ENCODE data around the gene NPHP4. TPM values are rescaled to one million over a fixed set of nuclear protein-coding genes. Genes with fewer than 3 reads are reported as not detected.

The NPHP4 gene
- total RNA-seq, 4 donors from 2014 or later: 6.7 to 19.9 (median 10.5) TPM

GRCh38 chr1:5911157-5911556 is 81.1 kb downstream of the NPHP4 start:
- H3K27me3 ChIP-seq: no peaks in the 10 kb centered on the region
- H3K4me1 ChIP-seq: no peaks in the 10 kb centered on the region
- no peak overlapping the region for H3K27ac ChIP-seq
- no peak for DNase-seq
- H3K4me3 ChIP-seq: no peak overlapping the region
- no peaks in the 10 kb centered on the region for H3K36me3 ChIP-seq
- TF ChIP-seq EP300 (IDR thresholded peaks at IDR 0.05; ENCODE audit: low read depth) (no peak), POLR2AphosphoS5 (IDR thresholded peaks at IDR 0.05) (no peak), POLR2A (IDR thresholded peaks at IDR 0.05) (no peak), CTCF (IDR thresholded peaks at IDR 0.05) (no peak)
- WGBS, 2 donors (ENCODE audit: low coverage in 1 of 2): 83 to 93% methylated on average over 13 to 14 of the region's 14 CpGs
- no peaks in the 10 kb centered on the region for H3K9me3 ChIP-seq
- intact Hi-C loops (cut with DNase I; ENCODE audit: low total_unique reads): no loop called here
- in situ Hi-C loops (cut with MboI; ENCODE audit: low pct_ligation_motif_present in 1 of 4, low pct_unique_long_range_greater_than_20kb in 1 of 4, low sequenced_read_pairs in 3 of 4): no loop called here

- H3K27ac ChIP-seq: no peak overlapping the region
- no peaks in the 10 kb centered on the region for H3K27me3 ChIP-seq
- H3K36me3 ChIP-seq: no peaks in the 10 kb centered on the region
- DNase-seq: no peak
- H3K4me3 ChIP-seq: no peak overlapping the region
- in situ Hi-C loops (cut with MboI; ENCODE audit: low pct_ligation_motif_present in 1 of 4, low pct_unique_long_range_greater_than_20kb in 1 of 4, low sequenced_read_pairs in 3 of 4) (no loop called here), intact Hi-C loops (cut with DNase I; ENCODE audit: low total_unique reads) (no loop called here)
- 92 to 100% methylated on average over 1 to 11 of the region's 11 CpGs for WGBS, 2 donors (ENCODE audit: low coverage in 1 of 2)
- H3K4me1 ChIP-seq: no peaks in the 10 kb centered on the region
- no peaks in the 10 kb centered on the region for H3K9me3 ChIP-seq
- TF ChIP-seq EP300 (IDR thresholded peaks at IDR 0.05; ENCODE audit: low read depth) (no peak), CTCF (IDR thresholded peaks at IDR 0.05) (no peak), POLR2A (IDR thresholded peaks at IDR 0.05) (no peak), POLR2AphosphoS5 (IDR thresholded peaks at IDR 0.05) (no peak)
These were observed 81.6 kb downstream of the NPHP4 start for GRCh38 chr1:5910666-5911065.

- H3K4me3 ChIP-seq: no peak overlapping the region
- no peak for TF ChIP-seq POLR2A (IDR thresholded peaks at IDR 0.05)
- no peak for TF ChIP-seq POLR2AphosphoS5 (IDR thresholded peaks at IDR 0.05)
- TF ChIP-seq EP300 (IDR thresholded peaks at IDR 0.05; ENCODE audit: low read depth): no peak
- H3K27me3 ChIP-seq: no peaks in the 10 kb centered on the region
- in situ Hi-C loops (cut with MboI; ENCODE audit: low pct_ligation_motif_present in 1 of 4, low pct_unique_long_range_greater_than_20kb in 1 of 4, low sequenced_read_pairs in 3 of 4): no loop called here
- intact Hi-C loops (cut with DNase I; ENCODE audit: low total_unique reads): no loop called here
- H3K27ac ChIP-seq: no peak overlapping the region
- 94% methylated on average over 11 of the region's 11 CpGs; no CpG with 5 or more reads in 1 of the 2 donors for WGBS, 2 donors (ENCODE audit: low coverage in 1 of 2)
- DNase-seq: no peak
- no peaks in the 10 kb centered on the region for H3K36me3 ChIP-seq
- no peaks in the 10 kb centered on the region for H3K9me3 ChIP-seq
- H3K4me1 ChIP-seq: no peaks in the 10 kb centered on the region
These were observed 82.0 kb downstream of the NPHP4 start for GRCh38 chr1:5910276-5910620.

- H3K36me3 ChIP-seq: no peaks in the 10 kb centered on the region
- H3K27me3 ChIP-seq: no peaks in the 10 kb centered on the region
- TF ChIP-seq POLR2AphosphoS5 (IDR thresholded peaks at IDR 0.05) (no peak), CTCF (IDR thresholded peaks at IDR 0.05) (no peak), POLR2A (IDR thresholded peaks at IDR 0.05) (no peak), EP300 (IDR thresholded peaks at IDR 0.05; ENCODE audit: low read depth) (no peak)
- no peaks in the 10 kb centered on the region for H3K4me1 ChIP-seq
- intact Hi-C loops (cut with DNase I; ENCODE audit: low total_unique reads) (no loop called here), in situ Hi-C loops (cut with MboI; ENCODE audit: low pct_ligation_motif_present in 1 of 4, low pct_unique_long_range_greater_than_20kb in 1 of 4, low sequenced_read_pairs in 3 of 4) (no loop called here)
- H3K9me3 ChIP-seq: no peaks in the 10 kb centered on the region
- H3K27ac ChIP-seq: no peak overlapping the region
- H3K4me3 ChIP-seq: no peak overlapping the region
- no peak for DNase-seq
- 92% methylated on average over 10 of the region's 14 CpGs; no CpG with 5 or more reads in 1 of the 2 donors for WGBS, 2 donors (ENCODE audit: low coverage in 1 of 2)
These were observed 82.5 kb downstream of the NPHP4 start for GRCh38 chr1:5909576-5910275.

Measured in transverse colon (tissue), 4 donors.